Dendritic cell treated with granulocyte-macrophage colony-stimulating factor and Interleukin-4, amounts not matched to agents 40 ng/mL and 50 ng/mL, for 4 days (primary cell): Measurements from ENCODE around the gene PHEX.

ENCODE experiments used
- H3K27ac Mint-ChIP-seq: one replicate; pipeline ENCODE4 v1.8.0; 2022; ENCODE audit warnings: mild to moderate bottlenecking, mixed read lengths
- H3K27me3 Mint-ChIP-seq: one replicate; pipeline ENCODE4 v1.8.0; 2022; ENCODE audit warnings: mild to moderate bottlenecking, mixed read lengths
- H3K36me3 Mint-ChIP-seq: one replicate; pipeline ENCODE4 v1.8.0; 2022; ENCODE audit warnings: low read depth, mixed read lengths
- H3K4me1 Mint-ChIP-seq: one replicate; pipeline ENCODE4 v1.8.0; 2022; ENCODE audit warnings: low read depth, mixed read lengths
- H3K4me3 Mint-ChIP-seq: one replicate; pipeline ENCODE4 v1.8.0; 2022; ENCODE audit warnings: mild to moderate bottlenecking, moderate library complexity, mixed read lengths
- H3K9me3 Mint-ChIP-seq: one replicate; pipeline ENCODE4 v1.8.0; 2022; ENCODE audit warnings: mixed read lengths
- intact Hi-C: fragments of 100-400 bp; cut with micrococcal nuclease; formaldehyde crosslinking; loops from one replicate; pipeline ENCODE4 v1.15.0; 2022

Gene PHEX

GRCh38 chrX:22057667-22058066 is 25.5 kb downstream of the PHEX start:
- Mint-ChIP-seq H3K4me1 (peaks cover 7% of the 10 kb centered on the region), H3K27me3 (no peaks in the 10 kb centered on the region), H3K9me3 (no peaks in the 10 kb centered on the region), H3K36me3 (no peaks in the 10 kb centered on the region), H3K4me3 (no peak overlapping the region), H3K27ac (peak overlapping the region; percentile 37)
- intact Hi-C loops: loop anchor here (10.0 kb wide), 1 partner anchor 63 kb away; no protein-coding TSS in a partner anchor

GRCh38 chrX:22059775-22060174 is 27.6 kb downstream of the PHEX start:
- no peaks in the 10 kb centered on the region for H3K9me3 Mint-ChIP-seq
- intact Hi-C loops: loop anchor here (10.0 kb wide), 1 partner anchor 65 kb away; no protein-coding TSS in a partner anchor

GRCh38 chrX:22060415-22061280 is 28.5 kb downstream of the PHEX start:
- no peaks in the 10 kb centered on the region for H3K9me3 Mint-ChIP-seq
- H3K4me3 Mint-ChIP-seq: no peak overlapping the region
- peaks cover 12% of the 10 kb centered on the region for H3K4me1 Mint-ChIP-seq
- H3K36me3 Mint-ChIP-seq: no peaks in the 10 kb centered on the region
- intact Hi-C loops: no loop called here
- no peaks in the 10 kb centered on the region for H3K27me3 Mint-ChIP-seq
- H3K27ac Mint-ChIP-seq: no peak overlapping the region

More at GRCh38 chrX:22059775-22060174, 27.6 kb downstream of the PHEX start:
- Mint-ChIP-seq H3K27me3 (no peaks in the 10 kb centered on the region), H3K27ac (no peak overlapping the region), H3K4me3 (no peak overlapping the region), H3K4me1 (peaks cover 12% of the 10 kb centered on the region), H3K36me3 (no peaks in the 10 kb centered on the region)

GRCh38 chrX:22063284-22063683 is 31.2 kb downstream of the PHEX start:
- Mint-ChIP-seq H3K27me3 (no peaks in the 10 kb centered on the region), H3K36me3 (no peaks in the 10 kb centered on the region), H3K4me3 (no peak overlapping the region), H3K9me3 (no peaks in the 10 kb centered on the region), H3K27ac (no peak overlapping the region), H3K4me1 (peaks cover 12% of the 10 kb centered on the region)
- intact Hi-C loops: no loop called here

- intact Hi-C loops: no loop called here
- H3K9me3 Mint-ChIP-seq: no peaks in the 10 kb centered on the region
- H3K27me3 Mint-ChIP-seq: no peaks in the 10 kb centered on the region
- no peaks in the 10 kb centered on the region for H3K4me1 Mint-ChIP-seq
- no peak overlapping the region for H3K4me3 Mint-ChIP-seq
- no peaks in the 10 kb centered on the region for H3K36me3 Mint-ChIP-seq
- no peak overlapping the region for H3K27ac Mint-ChIP-seq
These were observed 37.5 kb downstream of the PHEX start for GRCh38 chrX:22069586-22069985.

- Mint-ChIP-seq H3K4me1 (no peaks in the 10 kb centered on the region), H3K36me3 (no peaks in the 10 kb centered on the region), H3K9me3 (no peaks in the 10 kb centered on the region), H3K27me3 (no peaks in the 10 kb centered on the region), H3K27ac (no peak overlapping the region), H3K4me3 (no peak overlapping the region)
- intact Hi-C loops: no loop called here
These were observed 41.8 kb downstream of the PHEX start for GRCh38 chrX:22073928-22074327.

GRCh38 chrX:22078117-22078516 is 46.0 kb downstream of the PHEX start:
- no peaks in the 10 kb centered on the region for H3K36me3 Mint-ChIP-seq
- H3K27me3 Mint-ChIP-seq: no peaks in the 10 kb centered on the region
- no peak overlapping the region for H3K4me3 Mint-ChIP-seq
- no peaks in the 10 kb centered on the region for H3K9me3 Mint-ChIP-seq
- intact Hi-C loops: no loop called here
- no peak overlapping the region for H3K27ac Mint-ChIP-seq
- no peaks in the 10 kb centered on the region for H3K4me1 Mint-ChIP-seq

GRCh38 chrX:22081475-22082092 is 49.5 kb downstream of the PHEX start:
- Mint-ChIP-seq H3K4me3 (no peak overlapping the region), H3K27ac (no peak overlapping the region), H3K27me3 (no peaks in the 10 kb centered on the region), H3K36me3 (no peaks in the 10 kb centered on the region), H3K4me1 (no peaks in the 10 kb centered on the region), H3K9me3 (no peaks in the 10 kb centered on the region)
- intact Hi-C loops: no loop called here

GRCh38 chrX:22086003-22086402 is 53.9 kb downstream of the PHEX start:
- Mint-ChIP-seq H3K4me1 (no peaks in the 10 kb centered on the region), H3K4me3 (no peak overlapping the region), H3K27ac (no peak overlapping the region), H3K27me3 (no peaks in the 10 kb centered on the region), H3K36me3 (no peaks in the 10 kb centered on the region), H3K9me3 (no peaks in the 10 kb centered on the region)
- intact Hi-C loops: no loop called here

- H3K27ac Mint-ChIP-seq: no peak overlapping the region
- no peaks in the 10 kb centered on the region for H3K9me3 Mint-ChIP-seq
These were observed 55.0 kb downstream of the PHEX start for GRCh38 chrX:22087011-22087557.

GRCh38 chrX:22088326-22088725 is 56.2 kb downstream of the PHEX start:
- Mint-ChIP-seq H3K4me1 (no peaks in the 10 kb centered on the region), H3K27me3 (no peaks in the 10 kb centered on the region), H3K4me3 (no peak overlapping the region), H3K36me3 (no peaks in the 10 kb centered on the region), H3K9me3 (no peaks in the 10 kb centered on the region), H3K27ac (no peak overlapping the region)
- intact Hi-C loops: no loop called here

More at GRCh38 chrX:22087011-22087557, 55.0 kb downstream of the PHEX start:
- Mint-ChIP-seq H3K4me3 (no peak overlapping the region), H3K27me3 (no peaks in the 10 kb centered on the region), H3K4me1 (no peaks in the 10 kb centered on the region), H3K36me3 (no peaks in the 10 kb centered on the region)
- intact Hi-C loops: no loop called here

GRCh38 chrX:22090181-22090580 is 58.1 kb downstream of the PHEX start:
- no peak overlapping the region for H3K27ac Mint-ChIP-seq
- no peak overlapping the region for H3K4me3 Mint-ChIP-seq
- H3K36me3 Mint-ChIP-seq: no peaks in the 10 kb centered on the region
- no peaks in the 10 kb centered on the region for H3K9me3 Mint-ChIP-seq
- intact Hi-C loops: no loop called here
- no peaks in the 10 kb centered on the region for H3K4me1 Mint-ChIP-seq
- no peaks in the 10 kb centered on the region for H3K27me3 Mint-ChIP-seq

GRCh38 chrX:22093550-22093949 is 61.4 kb downstream of the PHEX start:
- no peak overlapping the region for H3K4me3 Mint-ChIP-seq
- H3K27ac Mint-ChIP-seq: no peak overlapping the region
- no peaks in the 10 kb centered on the region for H3K9me3 Mint-ChIP-seq
- no peaks in the 10 kb centered on the region for H3K36me3 Mint-ChIP-seq
- intact Hi-C loops: no loop called here
- H3K27me3 Mint-ChIP-seq: peaks cover 3% of the 10 kb centered on the region
- no peaks in the 10 kb centered on the region for H3K4me1 Mint-ChIP-seq

- peaks cover 3% of the 10 kb centered on the region for H3K27me3 Mint-ChIP-seq
- H3K27ac Mint-ChIP-seq: no peak overlapping the region
- H3K9me3 Mint-ChIP-seq: no peaks in the 10 kb centered on the region
- H3K4me3 Mint-ChIP-seq: no peak overlapping the region
- intact Hi-C loops: no loop called here
- no peaks in the 10 kb centered on the region for H3K4me1 Mint-ChIP-seq
- no peaks in the 10 kb centered on the region for H3K36me3 Mint-ChIP-seq
These were observed 63.2 kb downstream of the PHEX start for GRCh38 chrX:22095286-22095685.
